SK-N-SH treated with all-trans-retinoic acid at 6 μM for 48 hours (cell line): Measurements from ENCODE around the gene BTK.

Source experiments
- ATAC-seq: fragments of 200-7000 bp; cut with Tn5 transposase; 3 replicates; pipeline ENCODE4 v1.9.1; 2020; ENCODE audit warnings: mild to moderate bottlenecking, moderate library complexity
- ARNTL ChIP-seq: fragments of 450-650 bp; formaldehyde crosslinking; IDR thresholded peaks from 2 replicates; pipeline ENCODE4 v1.5.0; 2020; ENCODE audit warnings: low read depth, mild to moderate bottlenecking, moderate library complexity, borderline replicate concordance
- BACH2 ChIP-seq: fragments of 250-450 bp; sonication (Bioruptor Pico); IDR thresholded peaks from 2 replicates; pipeline ENCODE4 v1.9.0; 2021; ENCODE audit warnings: mild to moderate bottlenecking, borderline replicate concordance
- CSDC2 ChIP-seq: fragments of 250-450 bp; sonication (Bioruptor Pico); IDR thresholded peaks from 2 replicates; pipeline ENCODE4 v1.5.0; 2020; ENCODE audit warnings: mild to moderate bottlenecking, moderate library complexity
- ESRRG ChIP-seq: fragments of 250-450 bp; sonication (Bioruptor Pico); IDR thresholded peaks from 2 replicates; pipeline ENCODE4 v1.6.1; 2021; ENCODE audit warnings: mild to moderate bottlenecking
- GLIS3 ChIP-seq: fragments of 250-450 bp; sonication (Bioruptor Pico); IDR thresholded peaks from 2 replicates; pipeline ENCODE4 v1.5.0; 2020; ENCODE audit warnings: mild to moderate bottlenecking, moderate library complexity
- ISL1 ChIP-seq: fragments of 250-450 bp; sonication (Bioruptor Pico); IDR thresholded peaks from 2 replicates; pipeline ENCODE4 v2.1.2; 2022; ENCODE audit warnings: mild to moderate bottlenecking, moderate library complexity
- OSR1 ChIP-seq: fragments of 250-450 bp; sonication (Bioruptor Pico); IDR thresholded peaks from 2 replicates; pipeline ENCODE4 v1.8.0; 2022; ENCODE audit warnings: moderate library complexity, mild to moderate bottlenecking, inconsistent platforms
- PPARA ChIP-seq: fragments of 250-450 bp; sonication (Bioruptor Pico); IDR thresholded peaks from 2 replicates; pipeline ENCODE4 v1.5.0; 2020; ENCODE audit warnings: mild to moderate bottlenecking, borderline replicate concordance
- RARB ChIP-seq: fragments of 250-450 bp; sonication (Bioruptor Pico); IDR thresholded peaks from 2 replicates; pipeline ENCODE4 v1.8.0; 2021; ENCODE audit warnings: mild to moderate bottlenecking, moderate library complexity
- SNAI2 ChIP-seq: fragments of 250-450 bp; sonication (Bioruptor Pico); IDR thresholded peaks from 2 replicates; pipeline ENCODE4 v1.5.0; 2020; ENCODE audit warnings: mild to moderate bottlenecking, moderate library complexity
- TCF4 ChIP-seq: fragments of 250-450 bp; sonication (Bioruptor Pico); IDR thresholded peaks from 2 replicates; pipeline ENCODE4 v1.8.0; 2021; ENCODE audit warnings: mild to moderate bottlenecking, moderate library complexity, borderline replicate concordance
- TOX ChIP-seq: fragments of 250-450 bp; sonication (Bioruptor Pico); IDR thresholded peaks from 2 replicates; pipeline ENCODE4 v1.8.0; 2021; ENCODE audit warnings: mild to moderate bottlenecking, moderate library complexity, borderline replicate concordance
- ZC3H10 ChIP-seq: fragments of 250-450 bp; sonication (Bioruptor Pico); IDR thresholded peaks from 2 replicates; pipeline ENCODE4 v1.5.1; 2021; ENCODE audit warnings: mild to moderate bottlenecking, moderate library complexity
- ZFP3 ChIP-seq: fragments of 250-450 bp; sonication (Bioruptor Pico); IDR thresholded peaks from 2 replicates; pipeline ENCODE4 v1.5.0; 2020; ENCODE audit warnings: mild to moderate bottlenecking, moderate library complexity
- ZNF565 ChIP-seq: fragments of 450-650 bp; formaldehyde crosslinking; conservative IDR thresholded peaks from 2 replicates; pipeline ENCODE4 v1.5.0; 2020; ENCODE audit warnings: low read depth, mild to moderate bottlenecking, moderate library complexity
- ZNF70 ChIP-seq: fragments of 450-650 bp; formaldehyde crosslinking; IDR thresholded peaks from 2 replicates; pipeline ENCODE4 v1.5.0; 2020; ENCODE audit warnings: mild to moderate bottlenecking, moderate library complexity
- ZNF8 ChIP-seq: fragments of 450-650 bp; formaldehyde crosslinking; IDR thresholded peaks from 2 replicates; pipeline ENCODE4 v1.5.0; 2020; ENCODE audit warnings: mild to moderate bottlenecking, moderate library complexity
- TF ChIP-seq, protein P1 (sequence below): fragments of 250-450 bp; sonication (Bioruptor Pico); IDR thresholded peaks from 2 replicates; pipeline ENCODE4 v1.5.1; 2020; ENCODE audit warnings: low read depth, mild to moderate bottlenecking, moderate library complexity
- TF ChIP-seq, protein P2 (sequence below): fragments of 250-450 bp; sonication (Bioruptor Pico); IDR thresholded peaks from 2 replicates; pipeline ENCODE4 v1.5.0; 2020; ENCODE audit warnings: mild to moderate bottlenecking, moderate library complexity
- TF ChIP-seq, protein P3 (sequence below): fragments of 250-450 bp; sonication (Bioruptor Pico); IDR thresholded peaks from 2 replicates; pipeline ENCODE4 v1.8.0; 2020; ENCODE audit warnings: mild to moderate bottlenecking, moderate library complexity, borderline replicate concordance
- TF ChIP-seq, protein P4 (sequence below): fragments of 250-450 bp; sonication (Bioruptor Pico); IDR thresholded peaks from 2 replicates; pipeline ENCODE4 v1.5.1; 2021; ENCODE audit warnings: mild to moderate bottlenecking, moderate library complexity

The BTK gene

DNA sequence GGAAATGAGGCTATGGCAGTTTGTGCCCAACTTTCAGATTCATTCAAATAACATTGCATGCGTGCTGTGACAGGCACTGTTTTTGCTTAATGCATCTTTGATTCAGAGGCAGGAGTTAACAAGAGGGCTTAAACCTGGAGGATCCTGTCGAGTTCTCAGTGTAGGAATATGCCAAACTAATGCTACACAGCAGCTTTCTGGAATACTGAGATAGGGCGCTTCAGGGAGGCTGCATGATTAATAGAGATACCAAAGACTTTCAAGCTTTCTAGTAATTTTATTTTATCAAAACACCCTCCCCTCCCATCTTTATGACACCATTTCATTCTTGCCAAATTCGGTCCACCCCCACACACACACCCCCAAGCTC is 36.8 kb downstream of the BTK start:
- no peak for TF ChIP-seq ZFP3 (CRISPR knock-in tag)
- TF ChIP-seq, protein P1, sequence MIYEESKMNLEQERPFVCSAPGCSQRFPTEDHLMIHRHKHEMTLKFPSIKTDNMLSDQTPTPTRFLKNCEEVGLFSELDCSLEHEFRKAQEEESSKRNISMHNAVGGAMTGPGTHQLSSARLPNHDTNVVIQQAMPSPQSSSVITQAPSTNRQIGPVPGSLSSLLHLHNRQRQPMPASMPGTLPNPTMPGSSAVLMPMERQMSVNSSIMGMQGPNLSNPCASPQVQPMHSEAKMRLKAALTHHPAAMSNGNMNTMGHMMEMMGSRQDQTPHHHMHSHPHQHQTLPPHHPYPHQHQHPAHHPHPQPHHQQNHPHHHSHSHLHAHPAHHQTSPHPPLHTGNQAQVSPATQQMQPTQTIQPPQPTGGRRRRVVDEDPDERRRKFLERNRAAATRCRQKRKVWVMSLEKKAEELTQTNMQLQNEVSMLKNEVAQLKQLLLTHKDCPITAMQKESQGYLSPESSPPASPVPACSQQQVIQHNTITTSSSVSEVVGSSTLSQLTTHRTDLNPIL (CRISPR knock-in tag): no peak
- no peak for TF ChIP-seq ISL1 (CRISPR knock-in tag)
- TF ChIP-seq TCF4 (CRISPR knock-in tag): no peak
- TF ChIP-seq, protein P2, sequence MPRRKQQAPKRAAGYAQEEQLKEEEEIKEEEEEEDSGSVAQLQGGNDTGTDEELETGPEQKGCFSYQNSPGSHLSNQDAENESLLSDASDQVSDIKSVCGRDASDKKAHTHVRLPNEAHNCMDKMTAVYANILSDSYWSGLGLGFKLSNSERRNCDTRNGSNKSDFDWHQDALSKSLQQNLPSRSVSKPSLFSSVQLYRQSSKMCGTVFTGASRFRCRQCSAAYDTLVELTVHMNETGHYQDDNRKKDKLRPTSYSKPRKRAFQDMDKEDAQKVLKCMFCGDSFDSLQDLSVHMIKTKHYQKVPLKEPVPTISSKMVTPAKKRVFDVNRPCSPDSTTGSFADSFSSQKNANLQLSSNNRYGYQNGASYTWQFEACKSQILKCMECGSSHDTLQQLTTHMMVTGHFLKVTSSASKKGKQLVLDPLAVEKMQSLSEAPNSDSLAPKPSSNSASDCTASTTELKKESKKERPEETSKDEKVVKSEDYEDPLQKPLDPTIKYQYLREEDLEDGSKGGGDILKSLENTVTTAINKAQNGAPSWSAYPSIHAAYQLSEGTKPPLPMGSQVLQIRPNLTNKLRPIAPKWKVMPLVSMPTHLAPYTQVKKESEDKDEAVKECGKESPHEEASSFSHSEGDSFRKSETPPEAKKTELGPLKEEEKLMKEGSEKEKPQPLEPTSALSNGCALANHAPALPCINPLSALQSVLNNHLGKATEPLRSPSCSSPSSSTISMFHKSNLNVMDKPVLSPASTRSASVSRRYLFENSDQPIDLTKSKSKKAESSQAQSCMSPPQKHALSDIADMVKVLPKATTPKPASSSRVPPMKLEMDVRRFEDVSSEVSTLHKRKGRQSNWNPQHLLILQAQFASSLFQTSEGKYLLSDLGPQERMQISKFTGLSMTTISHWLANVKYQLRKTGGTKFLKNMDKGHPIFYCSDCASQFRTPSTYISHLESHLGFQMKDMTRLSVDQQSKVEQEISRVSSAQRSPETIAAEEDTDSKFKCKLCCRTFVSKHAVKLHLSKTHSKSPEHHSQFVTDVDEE: no peak
- no peak for TF ChIP-seq ESRRG (CRISPR knock-in tag)
- no peak for TF ChIP-seq SNAI2 (CRISPR knock-in tag)
- no peak for TF ChIP-seq ZC3H10
- no peak for TF ChIP-seq ZNF565 (CRISPR knock-in tag)
- TF ChIP-seq, protein P3, sequence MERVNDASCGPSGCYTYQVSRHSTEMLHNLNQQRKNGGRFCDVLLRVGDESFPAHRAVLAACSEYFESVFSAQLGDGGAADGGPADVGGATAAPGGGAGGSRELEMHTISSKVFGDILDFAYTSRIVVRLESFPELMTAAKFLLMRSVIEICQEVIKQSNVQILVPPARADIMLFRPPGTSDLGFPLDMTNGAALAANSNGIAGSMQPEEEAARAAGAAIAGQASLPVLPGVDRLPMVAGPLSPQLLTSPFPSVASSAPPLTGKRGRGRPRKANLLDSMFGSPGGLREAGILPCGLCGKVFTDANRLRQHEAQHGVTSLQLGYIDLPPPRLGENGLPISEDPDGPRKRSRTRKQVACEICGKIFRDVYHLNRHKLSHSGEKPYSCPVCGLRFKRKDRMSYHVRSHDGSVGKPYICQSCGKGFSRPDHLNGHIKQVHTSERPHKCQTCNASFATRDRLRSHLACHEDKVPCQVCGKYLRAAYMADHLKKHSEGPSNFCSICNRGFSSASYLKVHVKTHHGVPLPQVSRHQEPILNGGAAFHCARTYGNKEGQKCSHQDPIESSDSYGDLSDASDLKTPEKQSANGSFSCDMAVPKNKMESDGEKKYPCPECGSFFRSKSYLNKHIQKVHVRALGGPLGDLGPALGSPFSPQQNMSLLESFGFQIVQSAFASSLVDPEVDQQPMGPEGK (CRISPR knock-in tag): no peak
- no peak for TF ChIP-seq GLIS3 (CRISPR knock-in tag)
- no peak for TF ChIP-seq ZNF70 (CRISPR knock-in tag)
- no peak for TF ChIP-seq RARB (CRISPR knock-in tag)
- ATAC-seq: no peak; the same call in 2 of the 3 replicates

DNA sequence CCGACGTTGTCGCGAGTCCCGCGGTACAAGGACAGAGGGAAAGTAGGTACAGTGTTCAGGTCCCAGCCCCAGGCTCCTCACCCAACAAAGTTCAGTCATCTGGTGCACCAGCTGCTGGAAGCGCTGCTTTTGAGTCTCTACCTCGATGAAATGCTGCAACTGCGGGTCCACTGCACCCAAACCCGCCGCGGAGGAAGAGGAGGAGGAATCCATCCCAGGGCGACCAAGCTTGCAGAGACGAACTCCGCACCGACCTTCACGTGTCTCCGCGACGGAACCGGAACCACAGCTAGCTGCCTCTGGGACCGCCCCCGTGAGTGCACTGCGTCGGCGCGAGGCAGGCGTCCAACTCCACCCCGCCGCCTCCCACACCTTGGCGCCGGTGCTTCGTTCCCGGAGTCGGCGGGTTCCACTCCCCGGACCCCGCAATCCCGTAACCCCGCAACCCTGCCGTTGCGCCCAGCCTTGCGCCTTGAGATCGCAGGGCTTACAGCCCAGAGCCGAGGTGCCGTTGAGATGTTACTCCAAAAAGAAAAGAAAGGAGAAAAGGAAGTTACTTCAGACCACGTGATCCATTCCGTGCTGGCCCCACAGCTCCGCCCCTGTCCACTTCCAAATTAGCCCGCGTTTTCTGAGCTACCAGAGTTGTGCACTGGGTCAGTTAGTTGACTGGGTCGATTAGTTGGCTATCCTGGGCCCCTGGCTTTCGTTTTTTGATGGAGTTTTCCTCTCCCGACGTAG is 37.4 kb downstream of the BTK start, which contains the start of gene TIMM8A:
Gene TIMM8A (minus strand): TSS at position 291 of the 741 bp plus-strand sequence. CDS start 78 bp downstream, at position 213.
- peak; percentile 95 for ATAC-seq
- TF ChIP-seq ESRRG (CRISPR knock-in tag) (no peak), RARB (CRISPR knock-in tag) (no peak), CSDC2 (CRISPR knock-in tag) (no peak), SNAI2 (CRISPR knock-in tag) (no peak)
- TF ChIP-seq, all 23 proteins: peak for 0

DNA sequence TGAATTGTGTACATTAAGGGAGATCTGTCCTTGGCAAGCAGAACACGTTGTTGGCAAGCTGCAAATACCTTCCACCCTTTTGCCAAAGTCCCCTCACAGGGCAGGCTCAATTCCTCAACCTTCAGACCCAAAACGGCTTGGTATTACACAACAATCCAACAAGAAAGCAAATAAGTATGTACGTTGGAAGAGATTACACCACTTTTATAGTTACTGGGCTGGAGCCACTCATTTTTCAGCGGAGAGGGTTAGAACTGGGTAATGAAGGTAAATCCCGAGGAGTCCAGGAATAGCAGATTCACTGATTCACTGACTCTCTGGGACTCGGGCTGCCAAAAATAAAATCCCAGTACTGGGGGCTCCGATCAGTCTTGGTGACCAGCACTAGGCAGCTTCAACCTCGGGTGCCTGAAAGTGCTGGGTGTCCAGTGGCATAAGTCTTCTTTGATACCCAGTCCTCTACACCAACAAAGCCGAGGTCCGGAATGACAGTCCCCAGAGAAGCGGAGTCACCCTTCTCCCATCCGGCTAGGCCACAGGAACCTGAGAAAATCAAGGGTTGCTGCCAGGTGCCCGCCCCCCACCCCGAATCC is 38.0 kb downstream of the BTK start:
- ATAC-seq: peak; percentile 58
- TF ChIP-seq, protein P4, sequence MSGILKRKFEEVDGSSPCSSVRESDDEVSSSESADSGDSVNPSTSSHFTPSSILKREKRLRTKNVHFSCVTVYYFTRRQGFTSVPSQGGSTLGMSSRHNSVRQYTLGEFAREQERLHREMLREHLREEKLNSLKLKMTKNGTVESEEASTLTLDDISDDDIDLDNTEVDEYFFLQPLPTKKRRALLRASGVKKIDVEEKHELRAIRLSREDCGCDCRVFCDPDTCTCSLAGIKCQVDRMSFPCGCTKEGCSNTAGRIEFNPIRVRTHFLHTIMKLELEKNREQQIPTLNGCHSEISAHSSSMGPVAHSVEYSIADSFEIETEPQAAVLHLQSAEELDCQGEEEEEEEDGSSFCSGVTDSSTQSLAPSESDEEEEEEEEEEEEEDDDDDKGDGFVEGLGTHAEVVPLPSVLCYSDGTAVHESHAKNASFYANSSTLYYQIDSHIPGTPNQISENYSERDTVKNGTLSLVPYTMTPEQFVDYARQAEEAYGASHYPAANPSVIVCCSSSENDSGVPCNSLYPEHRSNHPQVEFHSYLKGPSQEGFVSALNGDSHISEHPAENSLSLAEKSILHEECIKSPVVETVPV: no peak
- no peak for TF ChIP-seq TCF4 (CRISPR knock-in tag)
- no peak for TF ChIP-seq PPARA (CRISPR knock-in tag)
- TF ChIP-seq ZNF565 (CRISPR knock-in tag): no peak
- TF ChIP-seq ESRRG (CRISPR knock-in tag): no peak
- TF ChIP-seq, protein P3 (CRISPR knock-in tag): no peak
- no peak for TF ChIP-seq RARB (CRISPR knock-in tag)
- TF ChIP-seq, protein P1 (CRISPR knock-in tag): no peak
- no peak for TF ChIP-seq CSDC2 (CRISPR knock-in tag)
- no peak for TF ChIP-seq ZFP3 (CRISPR knock-in tag)
- TF ChIP-seq, protein P2: no peak
- no peak for TF ChIP-seq OSR1 (CRISPR knock-in tag)
- TF ChIP-seq ZNF8 (CRISPR knock-in tag): no peak
- TF ChIP-seq TOX (CRISPR knock-in tag): no peak
- no peak for TF ChIP-seq BACH2 (CRISPR knock-in tag)
- no peak for TF ChIP-seq ZC3H10
- TF ChIP-seq ARNTL (CRISPR knock-in tag): no peak
